ENCODE data around the gene LMBRD2.
"Not testable (repeated sequence)": the region's sequence is repeated elsewhere in the genome, so short reads cannot be mapped to it uniquely, and the experiment has no call there.

Gene LMBRD2

DNA sequence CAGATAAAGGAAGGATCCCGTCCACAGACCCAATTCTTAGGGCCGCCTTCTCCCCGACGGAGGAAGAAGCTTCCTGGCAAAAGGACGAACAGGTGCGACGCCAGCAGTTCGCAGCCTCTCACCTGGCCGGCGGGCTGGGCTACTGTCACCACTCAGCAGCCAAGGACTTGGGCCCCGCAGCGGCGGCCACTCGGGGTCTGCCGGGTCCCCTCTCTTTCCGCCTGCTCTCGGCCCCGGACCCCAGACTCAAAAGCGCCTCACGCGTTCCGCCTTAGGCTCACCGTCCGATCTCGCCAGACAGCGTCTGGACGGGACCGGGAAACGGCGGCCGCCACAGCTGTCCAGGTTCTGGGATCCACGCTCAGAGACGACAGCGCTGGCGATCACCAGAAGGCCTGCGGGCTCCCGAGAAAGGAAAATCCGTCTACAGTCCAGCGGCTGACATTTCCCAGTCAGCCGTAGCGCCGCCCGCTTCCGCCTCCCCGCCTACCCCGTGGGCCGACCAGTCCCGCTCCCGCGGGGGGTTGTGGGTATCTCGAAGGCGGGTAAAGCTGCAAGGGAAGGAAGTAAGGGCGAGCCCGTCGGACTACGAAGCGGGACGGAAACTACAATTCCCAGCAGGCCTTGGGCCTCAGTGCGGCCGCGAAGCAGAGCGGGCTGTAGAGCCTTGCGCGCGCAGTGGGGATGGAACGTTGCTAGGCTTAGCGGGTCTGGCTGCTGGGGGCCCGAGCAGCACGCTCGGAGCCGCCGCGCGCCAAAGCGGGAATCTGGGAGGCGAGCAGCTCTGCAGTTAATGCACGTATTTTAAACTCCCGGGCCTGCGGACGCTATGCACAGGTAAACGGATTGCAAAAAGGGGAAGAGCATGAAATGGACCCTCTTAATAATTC, at the start of gene LMBRD2, which contains the start of gene SKP2:
TSS of gene LMBRD2 (minus strand) at position 454 of the 890 bp plus-strand sequence. CDS start 8,538 bp downstream, outside the sequence.
TSS of gene SKP2 (plus strand) at position 678 of the 890 bp plus-strand sequence. CDS start at position 830, 152 bp downstream.
- H3K4me3 ChIP-seq (ENCODE audit: low read depth, low read length): peak within 1 kb of the TSS; percentile 90
- POLR2A ChIA-PET: interaction anchor here (1.2 to 2.0 kb wide), 2 partner anchors 13 to 90 kb away, joined by 3 to 8 read pairs; partner anchors contain the start of gene NADK2
- CTCF ChIA-PET: interaction anchor here (1.0 to 2.7 kb wide), 8 partner anchors 9 to 539 kb away, joined by 3 to 17 read pairs (median 4); partner anchors contain the start of gene NADK2
- TF ChIP-seq, protein P1, sequence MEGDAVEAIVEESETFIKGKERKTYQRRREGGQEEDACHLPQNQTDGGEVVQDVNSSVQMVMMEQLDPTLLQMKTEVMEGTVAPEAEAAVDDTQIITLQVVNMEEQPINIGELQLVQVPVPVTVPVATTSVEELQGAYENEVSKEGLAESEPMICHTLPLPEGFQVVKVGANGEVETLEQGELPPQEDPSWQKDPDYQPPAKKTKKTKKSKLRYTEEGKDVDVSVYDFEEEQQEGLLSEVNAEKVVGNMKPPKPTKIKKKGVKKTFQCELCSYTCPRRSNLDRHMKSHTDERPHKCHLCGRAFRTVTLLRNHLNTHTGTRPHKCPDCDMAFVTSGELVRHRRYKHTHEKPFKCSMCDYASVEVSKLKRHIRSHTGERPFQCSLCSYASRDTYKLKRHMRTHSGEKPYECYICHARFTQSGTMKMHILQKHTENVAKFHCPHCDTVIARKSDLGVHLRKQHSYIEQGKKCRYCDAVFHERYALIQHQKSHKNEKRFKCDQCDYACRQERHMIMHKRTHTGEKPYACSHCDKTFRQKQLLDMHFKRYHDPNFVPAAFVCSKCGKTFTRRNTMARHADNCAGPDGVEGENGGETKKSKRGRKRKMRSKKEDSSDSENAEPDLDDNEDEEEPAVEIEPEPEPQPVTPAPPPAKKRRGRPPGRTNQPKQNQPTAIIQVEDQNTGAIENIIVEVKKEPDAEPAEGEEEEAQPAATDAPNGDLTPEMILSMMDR (IDR thresholded peaks at IDR 0.05; ENCODE audit: insufficient read depth, low read length, missing control alignments): no peak
- peak; percentile 86 for DNase-seq (ENCODE audit: low read depth, low spot score)

DNA sequence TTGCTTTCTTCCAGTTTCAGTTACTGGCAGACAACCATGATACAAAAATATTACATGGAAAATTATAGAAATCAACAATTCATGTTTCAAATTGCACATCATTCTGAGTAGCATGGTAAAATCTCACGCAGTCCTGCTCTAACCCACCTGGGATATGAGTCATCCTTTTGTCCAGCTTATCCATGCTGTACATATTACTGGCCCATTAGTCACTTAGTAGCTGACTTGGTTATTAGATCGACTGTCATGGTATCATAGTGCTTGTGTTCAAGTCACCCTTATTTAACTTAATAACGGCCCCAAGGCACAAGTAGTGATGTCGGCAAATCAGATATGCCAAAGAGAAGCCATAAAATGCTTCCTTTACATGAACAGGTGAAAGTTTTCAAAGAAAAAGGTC, 48.8 kb upstream of the LMBRD2 start:
- ChIA-PET CTCF (interaction anchor here (0.7 kb wide), 1 partner anchor 41 kb away, joined by 5 read pairs; the partner anchor contains the start of gene NADK2), POLR2A (no interaction called here)
- H3K4me3 ChIP-seq (ENCODE audit: low read depth, low read length): no peak overlapping the region
- TF ChIP-seq, protein P1 (IDR thresholded peaks at IDR 0.05; ENCODE audit: insufficient read depth, low read length, missing control alignments): no peak
- no peak for DNase-seq (ENCODE audit: low read depth, low spot score)

DNA sequence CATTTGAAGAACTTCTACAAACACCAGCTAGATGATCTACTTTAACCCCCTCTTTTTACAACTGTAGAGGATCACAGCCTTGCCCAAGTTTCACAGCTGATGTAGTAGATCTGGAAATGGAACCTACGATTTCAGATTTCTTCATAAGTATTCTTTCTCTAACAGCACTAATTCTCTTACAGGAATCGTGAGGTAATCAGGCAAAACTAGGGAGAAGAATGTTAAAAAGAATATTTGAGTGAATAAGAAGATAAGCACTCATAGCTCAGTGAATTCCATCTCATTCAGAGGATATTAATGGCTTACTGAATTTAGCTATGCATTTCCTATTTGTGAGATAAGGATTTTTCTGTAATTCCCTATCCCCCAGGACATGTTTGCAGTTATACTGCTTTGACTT, 47.9 kb upstream of the LMBRD2 start:
- TF ChIP-seq, protein P1 (IDR thresholded peaks at IDR 0.05; ENCODE audit: insufficient read depth, low read length, missing control alignments): no peak
- ChIA-PET CTCF (interaction anchor here (1.0 to 1.2 kb wide), 2 partner anchors 22 to 38 kb away, joined by 3 to 7 read pairs; no protein-coding TSS in a partner anchor), POLR2A (no interaction called here)
- DNase-seq (ENCODE audit: low read depth, low spot score): no peak
- no peak overlapping the region for H3K4me3 ChIP-seq (ENCODE audit: low read depth, low read length)

DNA sequence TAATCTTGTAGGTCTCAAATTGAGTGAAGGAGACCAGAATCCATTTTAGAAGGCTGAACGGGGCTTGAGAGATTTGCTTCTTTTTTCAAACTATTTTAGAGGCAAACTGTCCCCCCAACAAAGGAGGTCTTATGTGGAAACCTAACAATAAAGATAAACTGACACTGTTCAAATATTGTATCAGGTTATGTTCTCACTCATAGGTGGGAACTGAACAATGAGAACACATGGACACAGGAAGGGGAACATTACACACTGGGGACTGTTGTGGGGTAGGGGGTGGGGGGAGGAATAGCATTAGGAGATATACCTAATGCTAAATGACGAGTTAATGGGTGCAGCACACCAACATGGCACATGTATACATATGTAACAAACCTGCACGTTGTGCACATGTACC, 47.1 kb upstream of the LMBRD2 start:
- CTCF ChIA-PET: interaction anchor here (1.0 to 3.1 kb wide), 3 partner anchors 20 to 37 kb away, joined by 3 to 13 read pairs (median 7); no protein-coding TSS in a partner anchor
- POLR2A ChIA-PET; DNase-seq (ENCODE audit: low read depth, low spot score); H3K4me3 ChIP-seq (ENCODE audit: low read depth, low read length): not testable (repeated sequence)

DNA sequence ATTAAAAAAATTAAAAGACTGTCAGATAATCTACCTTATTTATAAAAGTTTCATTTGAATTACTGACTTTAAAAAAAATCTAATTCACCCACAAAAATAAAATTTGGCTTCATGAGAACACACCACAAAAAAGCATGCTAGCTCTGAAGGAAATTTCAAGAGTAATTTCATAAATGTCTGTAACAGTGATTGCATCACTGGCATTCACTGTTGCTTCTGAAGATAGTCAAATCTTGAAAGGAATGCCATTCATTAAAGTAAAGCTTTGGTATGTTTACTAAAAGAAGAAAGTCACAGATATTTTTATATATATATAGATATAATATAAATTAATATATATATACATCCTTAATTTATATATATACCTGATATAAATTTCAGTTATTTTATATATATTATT, 46.6 kb upstream of the LMBRD2 start:
- no peak for DNase-seq (ENCODE audit: low read depth, low spot score)
- TF ChIP-seq, protein P1 (IDR thresholded peaks at IDR 0.05; ENCODE audit: insufficient read depth, low read length, missing control alignments): no peak
- ChIA-PET POLR2A (no interaction called here), CTCF (interaction anchor here (3.1 kb wide), 1 partner anchor 20 kb away, joined by 13 read pairs; no protein-coding TSS in a partner anchor)
- H3K4me3 ChIP-seq (ENCODE audit: low read depth, low read length): no peak overlapping the region

DNA sequence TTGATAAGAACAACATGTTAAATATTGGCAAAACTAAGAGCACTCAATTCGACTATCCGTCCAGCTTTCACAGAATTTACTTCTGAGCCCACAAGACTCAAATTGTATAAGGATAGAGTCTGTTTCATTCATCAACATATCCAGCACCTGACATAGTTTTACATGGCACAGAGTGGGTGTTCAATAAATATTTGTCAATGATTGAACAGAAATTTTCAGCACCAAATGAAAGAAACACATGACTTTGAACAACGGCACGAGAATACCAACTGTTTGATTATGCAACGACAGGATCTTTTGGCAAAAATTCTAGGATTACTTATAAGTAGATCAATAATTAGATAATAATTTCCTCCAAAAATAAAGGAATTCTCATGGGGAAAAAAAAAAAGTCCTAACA, 42.1 kb upstream of the LMBRD2 start:
- POLR2A ChIA-PET: no interaction called here

DNA sequence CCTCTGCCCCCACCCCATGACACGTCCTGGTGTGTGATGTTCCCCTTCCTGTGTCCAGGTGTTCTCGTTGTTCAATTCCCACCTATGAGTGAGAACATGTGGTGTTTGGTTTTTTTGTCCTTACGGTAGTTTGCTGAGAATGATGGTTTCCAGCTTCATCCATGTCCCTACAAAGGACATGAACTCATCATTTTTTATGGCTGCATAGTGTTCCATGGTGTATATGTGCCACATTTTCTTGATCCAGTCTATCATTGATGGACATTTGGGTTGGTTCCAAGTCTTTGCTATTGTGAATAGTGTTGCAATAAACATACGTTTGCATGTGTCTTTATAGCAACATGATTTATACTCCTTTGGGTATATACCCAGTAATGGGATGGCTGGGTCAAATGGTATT, 32.7 kb upstream of the LMBRD2 start:
- POLR2A ChIA-PET: not testable (repeated sequence)

More for the DNA sequence above, 42.1 kb upstream of the LMBRD2 start:
- TF ChIP-seq, protein P1 (IDR thresholded peaks at IDR 0.05; ENCODE audit: insufficient read depth, low read length, missing control alignments): no peak
- CTCF ChIA-PET: interaction anchor here (0.6 kb wide), 1 partner anchor 16 kb away, joined by 3 read pairs; no protein-coding TSS in a partner anchor
- DNase-seq (ENCODE audit: low read depth, low spot score): no peak
- H3K4me3 ChIP-seq (ENCODE audit: low read depth, low read length): no peak overlapping the region

More for the DNA sequence above, 32.7 kb upstream of the LMBRD2 start:
- not testable (repeated sequence) for DNase-seq (ENCODE audit: low read depth, low spot score); H3K4me3 ChIP-seq (ENCODE audit: low read depth, low read length)
- CTCF ChIA-PET: interaction anchor here (1.2 to 1.3 kb wide), 2 partner anchors 11 to 58 kb away, joined by 3 to 5 read pairs; partner anchors contain the start of gene NADK2
